HG03025 (cell line): Measurements from ENCODE around the gene MLC1.

Source experiments
- ATAC-seq: cut with Tn5 transposase; IDR thresholded peaks from one replicate; pipeline ENCODE4 v1.9.1; 2021; ENCODE audit warnings: mild to moderate bottlenecking, moderate library complexity; ENCODE audit not compliant: unreplicated experiment, low FRiP score

MLC1 gene

DNA sequence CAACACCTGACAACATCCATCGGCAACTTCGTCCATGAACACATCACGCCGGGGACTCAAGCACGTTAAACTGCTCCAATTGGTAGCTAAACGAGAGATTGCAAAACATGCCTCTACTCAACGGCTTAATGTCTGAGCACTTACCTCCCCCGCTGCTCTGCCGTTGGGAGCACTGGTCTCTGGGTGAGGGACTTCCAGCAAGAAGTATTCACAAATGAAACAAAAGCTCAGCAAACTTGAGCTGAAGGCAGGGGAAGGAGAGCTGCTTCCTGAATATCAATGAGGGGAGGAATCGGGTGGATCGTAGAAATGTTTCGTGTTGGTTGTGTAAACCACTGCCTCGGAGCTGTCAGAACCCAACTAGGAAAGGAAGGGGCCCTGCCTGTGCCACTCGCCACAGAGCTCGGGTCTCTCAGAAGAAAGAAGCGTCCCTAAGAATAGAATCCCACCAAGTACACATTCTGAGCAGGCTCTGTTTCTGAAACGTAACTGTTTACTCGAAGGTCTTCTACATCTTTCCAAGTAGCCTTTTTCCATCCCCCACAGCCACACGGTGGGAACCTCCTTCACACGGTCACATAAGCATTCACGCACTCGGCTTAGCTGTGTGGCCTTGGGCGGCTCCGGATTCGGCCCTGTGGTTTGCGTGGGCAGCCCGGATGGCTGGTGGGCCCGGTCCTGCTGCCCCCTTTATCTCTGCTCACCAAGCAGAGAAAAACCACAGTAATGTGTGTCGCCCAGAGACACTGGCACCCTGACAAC lies at the start of gene MLC1:
MLC1 (minus strand) TSS at position 216 of the 762 bp plus-strand sequence. CDS start 524 bp downstream, outside the sequence.
- no peak for ATAC-seq

DNA sequence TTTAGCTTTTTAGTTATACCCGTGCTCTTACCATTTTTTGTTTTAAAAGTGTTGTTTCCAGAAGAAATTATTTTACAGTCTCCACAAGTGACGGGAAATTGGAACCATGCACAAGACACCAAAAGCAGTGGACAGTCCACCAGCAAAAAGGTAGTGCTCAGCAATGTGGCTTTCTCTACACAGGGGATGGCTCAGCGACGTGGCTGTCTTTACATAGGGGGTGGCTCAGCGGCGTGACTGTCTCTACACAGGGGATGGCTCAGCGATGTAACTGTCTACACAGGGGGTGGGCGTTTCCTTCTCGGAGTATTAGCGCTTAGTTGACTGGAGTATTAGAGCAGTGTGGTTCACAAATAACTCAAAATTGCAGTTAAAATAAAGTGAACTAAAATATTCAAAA lies 49.3 kb upstream of the MLC1 start:
- ATAC-seq = no peak

DNA sequence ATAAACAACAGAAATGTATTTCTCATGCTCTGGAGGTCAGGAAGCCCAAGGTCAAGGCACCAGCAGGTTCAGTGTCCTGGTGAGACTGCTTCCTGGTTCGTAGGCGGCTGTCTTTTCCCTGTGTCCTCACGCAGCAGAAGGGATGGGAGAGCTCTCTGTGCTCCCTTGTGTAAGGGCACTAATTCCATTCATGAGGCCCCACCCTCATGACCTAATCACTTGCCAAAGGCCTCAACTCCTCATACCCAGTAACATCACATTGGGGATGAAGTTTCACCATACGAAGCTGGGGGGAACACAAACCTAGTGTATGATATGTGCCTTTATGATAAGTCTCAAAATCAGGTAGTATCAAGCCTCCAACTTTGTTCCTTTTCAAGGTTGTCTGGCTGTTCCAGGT lies 46.7 kb upstream of the MLC1 start:
- ATAC-seq = no peak

GRCh38 chr22:50129121-50129736 lies 44.0 kb upstream of the MLC1 start:
- no peak for ATAC-seq

DNA sequence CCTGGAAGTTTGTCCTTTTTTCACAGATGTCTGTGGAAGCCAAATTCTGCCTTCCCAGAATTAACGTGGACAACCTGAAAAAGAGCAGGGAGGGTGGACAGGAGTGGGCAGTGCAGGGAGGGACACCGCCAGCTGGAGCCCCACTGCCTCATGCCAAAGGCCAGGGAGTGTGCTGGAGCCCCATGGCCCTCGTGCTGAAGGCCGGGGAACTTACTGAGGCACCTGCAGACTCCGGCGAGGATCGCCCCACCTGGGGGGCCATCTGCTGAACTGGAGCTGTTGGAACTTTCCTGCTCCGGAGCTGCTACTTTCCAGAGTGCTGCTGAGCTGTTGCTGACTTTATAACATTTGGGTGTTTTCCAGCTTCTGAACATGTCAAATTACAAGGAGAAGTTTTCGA lies 39.8 kb upstream of the MLC1 start:
- ATAC-seq = no peak

DNA sequence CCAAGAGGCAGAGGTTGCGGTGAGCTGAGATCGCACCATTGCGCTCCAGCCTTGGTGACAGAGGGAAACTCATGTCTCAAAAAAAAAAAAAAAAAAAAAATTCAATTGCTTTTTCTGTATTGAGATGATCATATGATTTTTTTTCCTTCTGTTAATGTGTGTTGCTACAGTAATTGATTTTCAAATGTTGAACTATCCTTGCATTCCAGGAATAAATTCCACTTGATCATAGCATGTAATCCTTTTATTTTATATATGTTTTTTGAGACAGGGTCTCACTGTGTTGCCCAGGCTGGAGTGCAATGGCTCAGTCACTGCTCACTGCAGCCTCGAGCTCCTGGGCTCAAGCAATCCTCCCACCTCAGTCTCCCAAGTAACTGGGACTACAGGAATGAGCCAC lies 37.9 kb upstream of the MLC1 start:
- no peak for ATAC-seq

- no peak for ATAC-seq
Observed at GRCh38 chr22:50121202-50121740, 36.0 kb upstream of the MLC1 start.

DNA sequence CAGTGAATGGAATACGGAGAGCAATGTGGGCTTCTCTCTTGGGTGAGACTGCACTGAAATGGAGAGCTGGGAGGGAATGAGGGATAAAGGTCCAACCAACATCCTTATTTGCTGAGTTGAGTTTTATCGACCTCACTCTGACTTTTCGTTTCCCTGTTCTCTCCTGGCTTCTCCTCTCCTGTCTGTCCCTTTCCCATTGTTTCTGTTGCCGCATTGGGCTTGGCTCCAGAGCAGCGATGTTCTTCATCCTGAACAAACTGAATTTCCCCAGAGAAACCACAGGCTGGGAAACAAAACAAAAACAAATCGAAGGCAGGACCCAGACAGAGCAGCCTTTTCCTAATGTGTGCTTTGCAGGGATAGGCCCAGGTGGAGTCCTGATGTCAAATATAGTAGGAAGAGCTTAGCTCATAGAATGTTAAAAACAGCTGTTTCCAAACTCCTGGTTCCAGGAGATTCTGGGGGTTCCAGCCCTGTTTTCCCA lies 34.6 kb upstream of the MLC1 start:
- ATAC-seq = no peak

DNA sequence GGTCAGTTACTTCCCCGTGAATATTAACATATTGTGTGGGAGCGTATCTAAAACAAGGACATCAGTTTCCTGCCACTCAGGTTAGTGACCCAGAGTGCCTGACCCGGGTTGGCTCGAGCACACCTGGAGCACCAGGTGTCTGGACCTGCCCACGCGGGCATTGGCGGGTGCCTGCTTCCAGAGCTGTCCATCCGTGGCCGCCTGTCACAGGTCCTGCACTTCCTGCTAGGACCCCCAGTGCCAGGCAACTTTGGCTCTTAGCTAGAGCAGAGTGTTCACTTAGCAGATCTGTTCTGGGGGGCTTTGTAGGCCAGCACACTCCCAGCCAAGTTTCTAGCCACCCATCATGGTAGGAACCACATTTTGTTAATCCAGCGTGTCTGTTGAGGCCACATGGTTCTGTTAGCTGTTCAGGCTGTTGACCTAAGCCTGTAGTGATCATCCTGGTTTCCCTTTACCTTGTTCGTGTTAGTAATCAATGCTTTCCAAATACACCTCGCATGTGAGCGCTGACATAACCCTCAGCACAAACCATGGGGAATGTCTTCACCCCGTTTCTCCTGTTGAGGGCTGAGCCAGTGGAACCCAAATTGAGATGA lies 34.0 kb upstream of the MLC1 start:
- no peak for ATAC-seq

DNA sequence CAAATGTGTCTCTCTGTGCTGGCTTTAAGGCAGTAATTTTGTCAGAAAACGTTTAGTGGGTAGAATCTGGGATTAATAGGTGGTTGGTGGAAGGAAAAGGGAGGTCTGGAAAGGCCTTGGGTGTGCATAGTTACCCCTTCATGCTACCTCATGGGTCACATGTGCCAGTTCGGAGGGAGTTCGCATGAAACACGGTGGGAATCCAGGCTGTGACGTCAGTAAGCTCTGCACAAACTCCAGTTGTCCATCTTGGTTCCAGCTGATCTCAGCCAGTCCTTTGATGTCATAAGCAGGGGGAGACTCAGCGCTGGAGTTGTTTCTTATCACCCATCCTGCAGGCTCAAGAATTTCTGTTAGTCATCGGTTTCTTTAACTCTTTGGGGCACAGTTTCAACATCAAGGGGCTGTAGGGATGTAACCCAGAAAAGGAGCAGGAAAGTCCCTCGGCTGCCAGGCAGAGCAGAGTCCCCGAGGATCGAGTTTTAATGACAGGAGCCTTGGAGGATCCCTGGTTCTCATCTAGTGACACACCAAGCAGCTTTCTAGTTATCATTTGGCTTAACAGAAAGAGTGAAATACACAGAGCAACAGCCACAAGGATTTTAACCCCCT lies 33.4 kb upstream of the MLC1 start:
- no peak for ATAC-seq

DNA sequence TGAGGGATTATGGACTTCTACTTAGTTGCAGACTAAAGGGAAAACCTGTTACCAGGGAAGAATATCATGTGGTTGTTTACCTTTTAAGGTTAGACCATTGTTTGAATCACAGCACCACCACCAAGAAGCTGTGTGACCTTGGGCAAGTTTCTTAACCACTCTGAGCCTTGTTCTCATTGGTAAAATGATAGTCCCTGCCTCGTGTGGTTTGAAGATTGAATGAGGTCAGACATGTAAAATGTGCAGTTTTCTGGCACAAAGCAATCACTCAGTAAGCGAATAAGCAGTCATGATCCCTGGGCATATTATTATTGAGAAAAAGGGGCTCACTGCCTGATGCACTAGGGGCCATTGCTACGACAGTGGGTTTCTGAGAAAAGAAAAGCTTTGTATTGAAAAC lies 32.9 kb upstream of the MLC1 start:
- ATAC-seq = no peak

DNA sequence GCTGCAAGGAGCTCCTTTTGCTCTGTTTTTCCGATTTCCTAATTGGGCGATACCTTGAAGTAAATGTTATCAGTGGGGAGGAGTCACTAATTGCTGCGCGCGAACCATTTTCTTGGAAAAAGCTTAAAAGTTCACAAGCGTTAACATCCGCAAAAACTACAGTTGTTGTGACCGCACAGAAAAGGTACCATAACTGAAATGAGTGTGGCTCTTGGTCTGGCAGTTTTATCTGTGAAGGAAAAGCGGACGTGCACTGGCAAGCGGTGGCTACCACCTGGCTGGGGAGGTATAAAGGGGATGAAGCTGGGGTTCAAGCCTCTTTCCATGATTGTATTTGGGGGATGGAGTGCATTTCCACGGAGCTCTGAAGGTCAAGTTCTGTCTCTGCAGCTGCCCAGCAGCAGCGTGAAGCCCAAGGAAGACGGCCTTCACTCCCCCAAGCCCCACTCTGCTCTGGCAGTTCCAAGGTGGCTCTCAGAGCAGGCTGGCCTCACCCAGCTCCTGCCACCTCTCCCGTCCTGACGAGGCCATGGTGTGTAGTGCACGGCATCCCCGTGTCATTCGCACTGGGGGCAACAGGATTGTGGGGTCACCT lies 32.0 kb upstream of the MLC1 start:
- ATAC-seq = no peak

- ATAC-seq = no peak
Observed at GRCh38 chr22:50115693-50116092, 30.5 kb upstream of the MLC1 start.

- no peak for ATAC-seq
Observed at GRCh38 chr22:50114221-50115021, 29.2 kb upstream of the MLC1 start.

- no peak for ATAC-seq
Observed at GRCh38 chr22:50112151-50113118, 27.2 kb upstream of the MLC1 start.

GRCh38 chr22:50111056-50111455 lies 25.8 kb upstream of the MLC1 start:
- ATAC-seq = no peak

GRCh38 chr22:50107529-50107928 lies 22.3 kb upstream of the MLC1 start:
- ATAC-seq = no peak

- ATAC-seq = no peak
Observed at GRCh38 chr22:50105208-50106100, 20.2 kb upstream of the MLC1 start.
